Ramos (cell line): ENCODE results near the gene RPL31.

Source experiments
- in situ Hi-C: fragments of 300-500 bp; cut with MboI; formaldehyde crosslinking; loops from one replicate; pipeline ENCODE4 v1.14.3; 2022; ENCODE audit warnings: low sequenced_read_pairs; ENCODE audit not compliant: unreplicated experiment

RPL31 gene

DNA sequence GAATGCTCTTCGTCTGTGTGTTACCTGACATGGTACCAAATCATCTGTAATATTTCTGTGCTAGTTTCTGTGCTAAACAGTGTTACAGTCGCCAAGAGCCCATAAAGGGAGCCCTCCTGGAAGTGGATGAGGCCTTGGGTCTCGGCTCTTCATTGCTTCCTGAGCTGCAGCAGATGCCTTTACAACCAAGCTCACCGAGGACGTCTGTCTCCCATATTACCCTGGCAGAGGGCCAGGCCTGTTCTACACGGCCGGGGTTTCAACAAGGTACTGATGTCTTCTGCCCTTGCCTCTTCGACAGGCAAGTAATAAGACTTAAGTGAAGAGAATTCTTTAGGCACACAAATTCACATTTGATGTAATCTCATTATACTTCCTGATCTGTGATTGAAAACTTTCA lies 16.8 kb downstream of the RPL31 start:
- in situ Hi-C loops, result no loop called here

DNA sequence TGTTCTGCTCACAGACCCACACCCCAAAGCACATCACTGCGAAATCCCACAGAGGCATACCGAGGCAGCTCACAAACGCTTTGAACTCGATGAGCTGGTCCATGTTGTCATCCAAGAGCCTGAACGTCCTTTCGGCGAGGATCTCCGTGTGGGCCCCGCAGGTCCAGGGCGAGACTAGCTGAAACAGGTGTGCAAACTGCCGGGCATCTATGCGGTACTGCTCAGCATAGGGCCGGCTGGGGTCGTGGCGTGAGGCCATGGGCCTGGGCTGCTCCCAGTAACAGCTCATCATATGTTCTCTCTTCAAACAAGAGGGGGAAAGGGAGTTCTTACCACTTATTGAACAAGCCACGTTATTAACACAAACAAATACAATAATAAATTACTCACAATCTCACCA lies 20.1 kb downstream of the RPL31 start:
- in situ Hi-C loops, result no loop called here

DNA sequence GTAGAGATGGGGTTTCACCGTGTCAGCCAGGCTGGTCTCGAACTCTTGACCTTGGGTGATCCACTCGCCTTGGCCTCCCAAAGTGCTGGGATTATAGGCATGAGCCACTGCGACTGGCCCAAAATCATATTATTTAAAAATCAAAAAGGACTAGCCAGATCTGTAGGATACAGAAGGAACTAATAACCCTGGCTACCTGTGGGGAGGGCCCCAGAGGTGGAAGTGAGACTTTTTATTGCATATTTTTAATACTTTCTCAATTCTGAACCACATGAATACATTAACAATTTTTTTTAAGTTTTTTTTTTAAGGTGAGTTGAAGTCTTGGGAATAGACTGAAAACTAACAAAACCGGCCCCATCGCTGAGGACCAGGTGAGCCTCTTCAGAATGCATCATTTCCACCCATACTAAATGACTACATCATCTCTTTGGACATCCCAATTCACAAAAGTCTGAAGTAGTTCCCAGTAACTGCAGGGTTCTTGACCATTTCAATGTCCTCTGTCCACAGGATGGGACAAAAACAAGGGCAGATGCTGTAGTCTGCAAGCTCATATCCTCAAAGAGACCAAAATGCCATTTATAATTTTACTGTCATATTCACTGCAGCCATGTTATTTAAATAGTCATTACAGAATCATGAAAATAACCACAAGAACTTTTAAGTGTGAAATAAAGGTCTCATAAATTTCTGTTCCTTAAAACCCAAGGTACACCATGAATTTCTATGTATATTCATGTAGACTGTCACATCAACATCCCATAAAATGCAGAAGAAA lies 21.4 kb downstream of the RPL31 start:
- in situ Hi-C loops, result no loop called here

DNA sequence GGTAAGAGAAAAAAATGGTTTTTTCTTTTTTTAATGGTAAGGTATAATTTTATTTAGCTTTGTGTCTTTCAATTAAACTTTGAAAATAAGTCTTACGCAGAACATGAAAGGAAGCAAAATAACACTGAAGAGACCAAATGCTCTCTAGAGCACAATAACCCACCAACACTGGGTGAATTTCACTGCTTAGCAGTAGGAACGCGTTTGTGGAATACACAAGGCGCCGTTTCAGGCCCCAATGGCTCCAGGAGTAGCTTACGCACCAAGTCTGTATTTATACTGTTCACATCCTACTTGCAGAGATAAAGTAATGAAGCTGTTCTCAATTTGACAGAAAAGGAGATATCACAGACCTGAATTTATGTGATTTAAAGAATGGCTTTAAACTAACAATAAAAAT lies 23.5 kb downstream of the RPL31 start:
- in situ Hi-C loops, result no loop called here

DNA sequence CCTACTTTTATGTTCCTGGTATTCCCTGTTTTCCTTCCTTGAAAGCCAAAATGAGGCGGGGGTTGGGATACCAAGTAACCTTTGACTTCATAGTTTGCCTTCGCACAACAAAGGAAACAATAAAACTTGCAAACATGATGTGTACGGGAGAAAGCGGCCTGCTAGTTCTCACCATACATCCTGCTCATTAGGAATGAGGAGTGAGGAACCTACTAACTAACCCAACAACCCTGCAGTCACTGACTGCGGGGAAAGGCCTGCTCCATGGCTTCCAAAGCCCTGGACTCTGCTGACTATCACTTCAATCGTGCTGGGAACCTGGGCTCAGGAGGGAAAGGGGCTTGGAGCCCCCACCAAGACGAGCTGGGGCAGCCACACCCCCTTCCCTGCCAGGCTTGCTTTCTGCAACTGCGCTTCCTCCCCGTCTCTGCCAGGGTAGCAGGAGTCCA lies 24.2 kb downstream of the RPL31 start:
- in situ Hi-C loops, result no loop called here

DNA sequence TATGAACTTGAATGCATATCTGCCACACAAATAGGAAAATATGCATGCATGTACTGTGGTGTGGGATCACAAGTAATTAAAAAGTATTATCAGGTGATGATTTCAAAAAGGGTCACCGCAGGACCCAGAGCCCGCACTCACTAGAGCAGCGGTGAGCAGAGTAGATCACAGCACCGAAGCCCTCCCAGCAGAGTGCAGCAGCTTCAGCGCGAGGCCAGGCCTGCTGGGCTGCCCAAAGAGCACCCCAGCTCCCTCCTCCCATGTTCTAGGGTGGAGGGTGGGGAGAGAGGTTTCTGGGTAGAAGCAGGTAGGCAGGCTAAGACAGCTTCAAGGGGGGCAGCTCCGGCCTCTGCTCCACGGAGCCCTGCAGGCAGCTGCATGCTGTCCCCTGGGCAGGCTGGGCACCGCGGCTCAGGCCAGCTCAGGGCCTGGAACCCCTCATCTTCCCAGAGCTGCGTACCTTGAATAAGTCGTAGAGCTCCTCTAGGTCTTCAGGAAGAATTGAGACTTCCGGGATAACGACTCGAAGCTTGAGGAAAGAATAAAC lies 24.9 kb downstream of the RPL31 start:
- in situ Hi-C loops, result no loop called here

DNA sequence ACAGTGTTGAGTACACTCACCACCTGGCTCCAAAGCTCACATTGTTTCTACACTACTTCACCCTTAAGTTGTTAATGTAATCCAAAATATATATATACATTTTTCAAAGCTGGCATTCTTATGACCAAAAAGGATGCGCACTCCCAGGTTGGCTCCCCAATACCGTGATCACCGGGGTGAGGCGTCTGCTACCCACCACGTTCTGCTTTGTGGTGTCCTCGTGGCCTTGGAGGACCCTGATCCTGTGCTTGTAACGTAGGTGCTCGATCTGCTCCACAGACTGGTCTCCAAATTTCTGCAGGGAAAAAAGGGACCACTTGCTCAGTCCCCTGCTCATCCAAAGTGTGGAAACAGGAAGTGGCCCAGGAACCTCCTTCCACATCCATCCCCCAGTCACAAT lies 25.8 kb downstream of the RPL31 start:
- in situ Hi-C loops, result no loop called here

DNA sequence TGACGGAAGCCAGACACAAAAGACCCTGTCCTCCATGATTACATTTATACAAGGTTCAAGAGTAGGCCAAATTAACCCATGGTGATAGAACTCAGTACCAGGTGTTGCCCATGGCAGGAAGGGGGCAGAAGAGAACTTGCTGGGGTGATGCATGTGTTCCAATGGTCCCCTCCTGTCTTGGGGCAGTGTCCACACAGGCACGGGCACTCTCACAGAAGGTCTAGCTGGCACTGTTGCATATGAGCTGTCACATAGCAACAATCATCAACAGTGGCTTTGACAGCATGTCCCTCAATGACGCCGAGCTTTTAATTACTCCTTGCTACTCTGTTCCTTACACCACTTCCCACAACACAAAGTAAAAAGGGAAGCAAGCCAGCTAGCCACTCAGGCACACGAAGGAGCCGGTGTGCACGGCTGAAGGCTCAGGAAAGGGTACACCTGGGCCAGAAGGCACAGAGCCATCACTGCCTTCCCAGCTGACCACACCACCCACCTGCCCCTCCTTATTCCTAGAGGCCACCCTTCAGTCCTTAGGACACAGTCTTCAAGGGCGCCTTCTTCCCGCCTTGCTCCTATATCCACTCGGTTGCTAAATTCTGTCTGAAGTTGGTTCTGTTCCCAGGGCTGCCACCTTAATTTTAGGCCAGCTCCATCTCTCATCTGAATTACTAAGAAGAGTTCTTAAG lies 28.9 kb downstream of the RPL31 start:
- in situ Hi-C loops, result no loop called here

DNA sequence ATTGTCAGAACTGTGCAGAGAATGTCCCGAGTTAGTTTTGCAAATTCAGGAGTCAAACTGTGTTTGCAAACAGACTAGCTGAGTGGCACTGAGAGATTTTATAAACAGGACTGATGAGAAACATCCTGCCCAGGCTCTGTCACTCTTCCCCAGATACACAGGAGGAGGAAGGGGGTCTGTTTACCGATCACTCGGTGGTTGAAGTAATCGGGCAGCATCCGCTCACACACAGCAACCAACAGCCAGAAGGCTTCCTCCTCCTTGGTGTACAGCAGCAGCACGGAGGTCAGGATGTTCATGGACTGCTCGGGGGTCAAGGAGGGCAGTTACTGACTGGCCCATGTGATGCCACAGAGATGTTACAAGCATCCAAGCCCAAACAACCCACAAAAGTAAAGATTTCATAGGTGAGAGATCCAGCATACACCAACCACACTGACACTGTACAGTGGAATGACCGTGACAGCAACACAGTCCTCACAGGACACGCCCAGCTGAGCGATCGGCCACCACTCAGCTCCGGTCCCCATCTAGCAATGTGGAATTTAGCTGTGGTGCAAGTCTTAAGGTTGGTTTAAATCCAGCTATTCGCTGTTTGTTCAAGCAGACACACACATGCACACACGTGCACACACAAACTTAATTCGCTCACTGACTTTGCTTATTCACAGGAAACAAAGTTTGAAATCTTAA lies 30.1 kb downstream of the RPL31 start:
- in situ Hi-C loops, result no loop called here

DNA sequence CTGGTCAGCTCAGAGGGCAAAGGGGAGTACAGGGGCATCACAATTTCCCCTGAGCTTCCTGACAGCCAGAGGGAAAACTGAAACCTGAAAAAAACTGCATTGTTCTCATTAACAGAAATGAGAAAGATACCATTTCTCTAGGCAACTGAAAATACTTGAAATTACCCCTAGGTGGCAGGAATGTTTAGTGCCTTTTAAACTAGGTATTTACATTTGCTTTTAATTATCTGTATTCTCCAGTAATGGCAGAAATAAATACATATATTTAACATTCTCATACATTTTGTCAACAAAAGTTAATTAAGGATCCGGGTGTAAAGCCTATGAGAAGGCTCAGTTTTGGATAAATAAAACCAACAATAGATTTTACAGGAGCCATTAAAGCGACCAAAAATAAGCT lies 34.5 kb downstream of the RPL31 start:
- in situ Hi-C loops, result no loop called here

DNA sequence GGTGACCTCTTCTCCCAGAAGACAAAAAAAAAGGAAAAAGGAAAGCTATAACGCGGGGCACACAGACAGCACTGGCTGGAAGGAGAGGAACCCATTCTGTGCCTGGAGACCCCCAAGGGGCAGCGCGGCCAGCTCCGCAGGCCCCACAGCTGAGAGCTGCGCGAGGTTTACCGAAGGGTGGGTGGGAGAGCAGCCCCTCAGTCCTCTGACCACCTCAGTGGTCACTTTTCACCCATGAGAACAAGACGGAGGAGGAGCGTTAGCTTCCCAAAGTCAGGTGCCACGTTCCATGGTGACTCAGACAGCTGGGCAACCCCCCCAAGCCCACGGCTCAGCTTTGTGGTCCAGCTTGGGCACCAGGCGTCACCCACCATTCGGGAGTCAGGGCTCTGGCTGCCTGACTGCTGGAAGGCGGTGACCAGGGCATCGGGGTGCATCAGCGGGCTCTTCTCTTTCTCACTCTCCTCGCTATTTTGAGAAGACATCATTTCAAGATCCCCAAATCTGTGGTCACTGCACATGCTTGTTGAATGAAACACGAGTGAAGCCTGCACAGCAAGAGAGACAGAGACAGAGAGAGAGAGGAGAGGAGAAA lies 35.2 kb downstream of the RPL31 start:
- in situ Hi-C loops, result no loop called here

DNA sequence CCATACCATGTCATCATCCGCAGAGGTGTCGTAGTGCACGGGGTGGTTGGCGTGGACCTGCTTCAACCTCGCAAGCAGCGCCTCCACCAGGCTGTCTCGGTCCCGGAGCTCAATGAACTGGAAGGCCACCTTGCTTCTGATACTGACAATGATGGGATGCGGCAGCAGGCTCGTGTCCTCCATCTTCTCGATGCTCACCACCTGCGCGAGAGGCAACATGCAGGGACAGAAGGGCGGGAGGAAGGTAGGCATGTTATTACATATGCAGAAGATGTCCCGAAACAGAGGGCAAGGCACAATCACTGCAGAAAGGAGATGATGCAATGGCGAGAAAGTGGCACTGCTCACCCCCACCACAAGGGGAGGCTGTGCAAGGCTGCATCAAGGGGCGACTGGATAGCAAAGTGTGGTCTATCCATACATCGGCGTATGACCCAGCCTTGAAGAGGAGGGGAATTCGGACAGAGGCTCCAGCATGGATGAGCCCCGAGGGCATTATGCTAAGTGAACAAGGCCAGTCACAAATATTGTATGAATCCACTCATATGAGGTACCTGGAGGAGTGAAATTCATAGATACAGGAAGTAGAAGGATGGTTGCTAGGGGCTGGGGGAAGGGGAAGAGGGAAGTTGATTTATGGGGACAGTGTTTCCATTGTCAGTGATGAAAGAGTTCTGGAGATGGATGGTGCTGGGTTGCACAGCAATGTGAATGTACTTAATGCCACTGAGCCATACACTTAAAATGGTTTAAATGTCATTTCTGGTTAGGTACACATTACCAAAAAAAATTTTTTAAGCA lies 36.6 kb downstream of the RPL31 start:
- in situ Hi-C loops, result no loop called here

DNA sequence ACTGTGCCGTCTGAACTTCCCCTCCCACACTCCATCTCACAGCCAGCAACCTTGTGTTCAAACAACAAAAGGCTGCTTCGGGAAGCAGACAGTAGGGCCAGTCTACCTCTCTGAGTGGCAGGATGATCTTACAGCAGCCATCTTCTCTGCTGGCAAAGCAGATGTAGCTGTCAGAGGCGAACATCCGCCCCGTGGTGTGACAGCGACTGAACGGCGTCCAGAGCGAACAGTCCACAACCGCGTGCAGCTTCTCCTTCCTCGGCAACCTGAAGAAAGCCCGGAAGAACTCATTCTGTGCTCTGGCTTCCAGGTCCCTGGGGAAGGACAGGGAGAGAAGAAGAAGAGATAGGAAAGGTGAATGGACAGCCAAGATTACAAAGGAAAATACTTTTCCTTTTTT lies 38.0 kb downstream of the RPL31 start:
- in situ Hi-C loops, result no loop called here

DNA sequence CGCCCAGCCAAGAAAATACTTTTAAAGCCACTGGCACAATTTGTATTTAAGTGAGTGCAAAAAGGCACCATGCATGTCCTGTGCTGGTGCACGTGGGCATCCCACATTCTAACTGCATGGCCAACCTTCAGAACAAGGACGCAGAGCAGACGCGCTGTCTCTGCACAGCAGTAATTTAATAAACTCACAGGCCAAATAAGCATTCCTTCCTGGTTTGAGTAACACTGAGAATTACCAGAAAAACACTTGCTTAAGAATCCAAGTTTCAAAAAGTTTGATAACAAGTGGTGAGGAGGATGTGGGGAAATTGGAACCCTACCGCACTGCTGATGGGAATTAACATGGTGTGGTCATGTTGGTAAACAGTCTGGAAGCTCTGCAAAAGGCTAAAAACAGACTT lies 38.7 kb downstream of the RPL31 start:
- in situ Hi-C loops, result no loop called here

DNA sequence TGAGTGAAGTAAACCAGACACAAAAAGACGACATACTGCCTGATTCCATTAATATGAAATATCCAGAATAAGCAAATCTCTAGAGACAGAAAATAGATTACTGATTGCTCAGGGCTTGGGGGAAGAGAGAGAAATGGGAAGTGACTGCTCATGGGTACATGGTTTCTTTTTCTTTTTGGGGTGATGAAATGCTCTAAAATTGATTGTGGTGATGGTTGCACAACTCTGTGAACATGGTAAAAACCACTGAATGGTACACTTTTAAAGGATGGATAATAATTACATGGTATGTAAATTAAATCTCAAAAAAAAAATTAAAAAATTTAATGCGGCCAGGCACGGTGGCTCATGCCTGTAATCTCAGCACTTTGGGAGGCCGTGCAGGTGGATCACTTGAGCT lies 39.3 kb downstream of the RPL31 start:
- in situ Hi-C loops, result no loop called here

DNA sequence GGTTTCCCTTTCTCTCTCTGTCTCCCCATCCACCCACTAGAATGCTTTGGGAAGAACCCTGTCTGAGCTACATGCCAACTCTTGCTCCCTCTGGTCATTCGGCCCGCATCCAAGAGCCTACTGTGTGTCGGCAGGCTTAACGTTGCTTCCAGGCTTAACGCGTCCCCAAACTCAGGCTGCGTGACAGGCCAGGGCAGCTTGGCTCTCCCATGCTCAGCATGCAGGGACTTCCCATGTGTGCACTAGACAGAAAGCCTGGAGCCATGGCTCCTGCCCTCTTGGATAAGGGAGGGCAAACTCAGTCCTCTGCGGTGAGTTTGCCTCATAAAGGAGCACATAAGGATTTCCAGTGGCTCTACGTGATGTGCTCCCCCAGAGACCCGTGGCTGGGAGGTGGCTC lies 43.2 kb downstream of the RPL31 start:
- in situ Hi-C loops, result no loop called here

DNA sequence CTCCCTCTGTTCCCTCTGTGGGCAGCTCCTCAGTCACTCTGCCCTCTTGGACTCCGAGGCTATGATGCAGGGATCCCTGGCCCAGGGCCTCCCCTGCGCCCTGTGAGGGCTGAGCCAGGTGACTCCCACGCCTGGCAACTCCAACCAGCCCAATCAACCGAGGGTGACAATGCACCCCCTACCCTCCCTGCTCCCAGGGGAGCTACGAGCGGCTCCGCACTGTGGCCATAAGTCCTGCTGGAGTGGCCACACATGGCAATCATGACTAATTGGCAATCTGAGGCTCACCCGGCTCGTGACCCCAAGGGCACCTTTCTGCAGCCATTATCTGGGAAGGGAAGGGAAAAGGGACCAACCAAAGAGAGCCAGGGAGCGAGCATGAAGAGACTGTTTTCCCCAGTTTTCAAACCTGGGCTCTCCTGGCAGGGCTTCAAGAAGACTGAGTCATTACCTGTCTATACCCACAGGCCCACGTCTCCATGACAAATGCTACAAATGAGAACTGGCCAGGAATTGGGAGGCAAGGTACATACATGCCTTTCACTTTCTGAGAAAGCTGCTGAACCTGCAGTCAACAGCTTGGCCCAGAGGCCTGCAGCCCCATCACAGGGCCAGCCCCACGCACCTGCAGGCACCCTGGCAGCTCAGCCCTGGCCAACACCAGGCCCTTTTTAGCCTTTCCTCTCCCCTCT lies 45.1 kb downstream of the RPL31 start:
- in situ Hi-C loops, result no loop called here

DNA sequence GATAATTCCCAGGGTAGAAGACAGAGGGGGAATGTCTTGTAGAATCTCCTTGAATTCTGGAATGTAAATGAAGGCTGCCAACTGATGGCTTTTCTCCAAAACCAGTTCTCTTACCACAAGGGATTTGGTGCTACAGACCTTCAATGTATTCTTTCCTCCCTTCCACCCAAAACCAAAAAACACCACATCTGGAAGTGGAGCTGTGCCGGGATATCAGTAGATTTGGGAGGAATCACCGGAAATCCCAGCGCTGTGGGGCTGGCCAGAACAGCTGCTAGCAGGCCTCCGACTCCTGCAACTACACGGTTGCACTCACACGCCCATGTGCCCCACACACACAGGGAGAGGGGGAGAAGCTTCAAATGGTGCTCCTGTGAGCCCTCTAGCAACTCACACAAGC lies 45.7 kb downstream of the RPL31 start:
- in situ Hi-C loops, result no loop called here

DNA sequence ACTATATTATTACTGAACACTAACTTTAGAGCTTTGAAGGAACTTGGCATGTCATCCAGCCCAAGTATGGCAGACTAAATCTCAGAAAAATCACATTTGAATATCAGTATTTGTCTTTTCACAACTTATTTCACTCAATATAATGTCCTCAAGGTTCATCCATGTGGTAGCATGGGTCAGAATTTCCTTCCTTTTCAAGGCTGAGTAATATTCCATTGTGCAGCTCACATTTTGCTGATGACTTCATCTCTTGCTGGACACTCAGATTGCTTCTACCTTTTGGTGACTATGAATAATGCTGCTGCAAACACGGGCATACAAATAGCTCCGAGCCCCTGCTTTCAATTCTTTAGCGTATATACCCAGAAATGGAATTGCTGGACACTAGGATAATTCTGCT lies 46.7 kb downstream of the RPL31 start:
- in situ Hi-C loops, result no loop called here
